ENCODE measurements around the gene LCLAT1.
"Not testable (repeated sequence)": the region's sequence is repeated elsewhere in the genome, so short reads cannot be mapped to it uniquely, and the experiment has no call there.

LCLAT1 gene

GRCh38 chr2:30492619-30493018, 45.6 kb downstream of the LCLAT1 start:
- Histone ChIP-seq H2AFZ (ENCODE audit: low read depth, low read length) (no peak overlapping the region), H3K27me3 (ENCODE audit: insufficient read depth, low read length) (no peaks in the 10 kb centered on the region), H3K9me3 (ENCODE audit: low read length) (peaks cover 3% of the 10 kb centered on the region), H3K4me3 (ENCODE audit: low read length) (no peak overlapping the region), H3K4me1 (ENCODE audit: insufficient read depth, low read length) (peaks cover 13% of the 10 kb centered on the region), H3K36me3 (ENCODE audit: insufficient read depth, low read length) (no peaks in the 10 kb centered on the region)

- no peak overlapping the region for H2AFZ ChIP-seq (ENCODE audit: low read depth, low read length)
- H3K36me3 ChIP-seq (ENCODE audit: insufficient read depth, low read length), result no peaks in the 10 kb centered on the region
- no peak overlapping the region for H3K4me3 ChIP-seq (ENCODE audit: low read length)
These were observed 46.4 kb downstream of the LCLAT1 start for GRCh38 chr2:30493440-30493839.

GRCh38 chr2:30495896-30496295, 48.9 kb downstream of the LCLAT1 start:
- H3K27me3 ChIP-seq (ENCODE audit: insufficient read depth, low read length); H3K36me3 ChIP-seq (ENCODE audit: insufficient read depth, low read length); H2AFZ ChIP-seq (ENCODE audit: low read depth, low read length); H3K4me3 ChIP-seq (ENCODE audit: low read length): not testable (repeated sequence)
- H3K9me3 ChIP-seq (ENCODE audit: low read length), result peaks cover 15% of the 10 kb centered on the region
- H3K4me1 ChIP-seq (ENCODE audit: insufficient read depth, low read length), result peaks cover 13% of the 10 kb centered on the region

More at GRCh38 chr2:30493440-30493839, 46.4 kb downstream of the LCLAT1 start:
- H3K27me3 ChIP-seq (ENCODE audit: insufficient read depth, low read length), result no peaks in the 10 kb centered on the region
- peaks cover 11% of the 10 kb centered on the region for H3K9me3 ChIP-seq (ENCODE audit: low read length)
- peaks cover 13% of the 10 kb centered on the region for H3K4me1 ChIP-seq (ENCODE audit: insufficient read depth, low read length)

- Histone ChIP-seq H3K36me3 (ENCODE audit: insufficient read depth, low read length) (no peaks in the 10 kb centered on the region), H3K4me1 (ENCODE audit: insufficient read depth, low read length) (no peaks in the 10 kb centered on the region)
These were observed 52.6 kb downstream of the LCLAT1 start for GRCh38 chr2:30499681-30500080.

GRCh38 chr2:30500699-30501098, 53.7 kb downstream of the LCLAT1 start:
- H3K4me1 ChIP-seq (ENCODE audit: insufficient read depth, low read length), result no peaks in the 10 kb centered on the region
- no peak overlapping the region for H3K4me3 ChIP-seq (ENCODE audit: low read length)
- peaks cover 17% of the 10 kb centered on the region for H3K9me3 ChIP-seq (ENCODE audit: low read length)
- H3K27me3 ChIP-seq (ENCODE audit: insufficient read depth, low read length), result no peaks in the 10 kb centered on the region
- H2AFZ ChIP-seq (ENCODE audit: low read depth, low read length), result no peak overlapping the region
- no peaks in the 10 kb centered on the region for H3K36me3 ChIP-seq (ENCODE audit: insufficient read depth, low read length)

More at GRCh38 chr2:30499681-30500080, 52.6 kb downstream of the LCLAT1 start:
- H3K9me3 ChIP-seq (ENCODE audit: low read length), result peaks cover 17% of the 10 kb centered on the region
- no peak overlapping the region for H3K4me3 ChIP-seq (ENCODE audit: low read length)
- no peaks in the 10 kb centered on the region for H3K27me3 ChIP-seq (ENCODE audit: insufficient read depth, low read length)
- H2AFZ ChIP-seq (ENCODE audit: low read depth, low read length), result no peak overlapping the region

- no peak overlapping the region for H3K4me3 ChIP-seq (ENCODE audit: low read length)
- peaks cover 14% of the 10 kb centered on the region for H3K9me3 ChIP-seq (ENCODE audit: low read length)
- no peak overlapping the region for H2AFZ ChIP-seq (ENCODE audit: low read depth, low read length)
- no peaks in the 10 kb centered on the region for H3K27me3 ChIP-seq (ENCODE audit: insufficient read depth, low read length)
- H3K4me1 ChIP-seq (ENCODE audit: insufficient read depth, low read length), result no peaks in the 10 kb centered on the region
- no peaks in the 10 kb centered on the region for H3K36me3 ChIP-seq (ENCODE audit: insufficient read depth, low read length)
These were observed 55.3 kb downstream of the LCLAT1 start for GRCh38 chr2:30502310-30502709.

- Histone ChIP-seq H3K9me3 (ENCODE audit: low read length) (peaks cover 10% of the 10 kb centered on the region), H3K27me3 (ENCODE audit: insufficient read depth, low read length) (no peaks in the 10 kb centered on the region), H3K4me1 (ENCODE audit: insufficient read depth, low read length) (no peaks in the 10 kb centered on the region), H3K36me3 (ENCODE audit: insufficient read depth, low read length) (no peaks in the 10 kb centered on the region), H3K4me3 (ENCODE audit: low read length) (no peak overlapping the region), H2AFZ (ENCODE audit: low read depth, low read length) (no peak overlapping the region)
These were observed 56.1 kb downstream of the LCLAT1 start for GRCh38 chr2:30503007-30503694.

GRCh38 chr2:30503695-30504052, 56.6 kb downstream of the LCLAT1 start:
- H2AFZ ChIP-seq (ENCODE audit: low read depth, low read length), result no peak overlapping the region
- H3K9me3 ChIP-seq (ENCODE audit: low read length), result peaks cover 7% of the 10 kb centered on the region
- H3K27me3 ChIP-seq (ENCODE audit: insufficient read depth, low read length), result no peaks in the 10 kb centered on the region
- H3K4me1 ChIP-seq (ENCODE audit: insufficient read depth, low read length), result no peaks in the 10 kb centered on the region
- no peak overlapping the region for H3K4me3 ChIP-seq (ENCODE audit: low read length)
- no peaks in the 10 kb centered on the region for H3K36me3 ChIP-seq (ENCODE audit: insufficient read depth, low read length)

- no peaks in the 10 kb centered on the region for H3K4me1 ChIP-seq (ENCODE audit: insufficient read depth, low read length)
- H3K4me3 ChIP-seq (ENCODE audit: low read length), result no peak overlapping the region
- H3K27me3 ChIP-seq (ENCODE audit: insufficient read depth, low read length), result no peaks in the 10 kb centered on the region
- H3K36me3 ChIP-seq (ENCODE audit: insufficient read depth, low read length), result no peaks in the 10 kb centered on the region
- peaks cover 6% of the 10 kb centered on the region for H3K9me3 ChIP-seq (ENCODE audit: low read length)
- H2AFZ ChIP-seq (ENCODE audit: low read depth, low read length), result no peak overlapping the region
These were observed 57.7 kb downstream of the LCLAT1 start for GRCh38 chr2:30504731-30505130.

GRCh38 chr2:30505500-30506180, 58.6 kb downstream of the LCLAT1 start:
- no peaks in the 10 kb centered on the region for H3K36me3 ChIP-seq (ENCODE audit: insufficient read depth, low read length)
- no peak overlapping the region for H2AFZ ChIP-seq (ENCODE audit: low read depth, low read length)
- no peak overlapping the region for H3K4me3 ChIP-seq (ENCODE audit: low read length)
- no peaks in the 10 kb centered on the region for H3K4me1 ChIP-seq (ENCODE audit: insufficient read depth, low read length)
- H3K9me3 ChIP-seq (ENCODE audit: low read length), result peaks cover 6% of the 10 kb centered on the region
- no peaks in the 10 kb centered on the region for H3K27me3 ChIP-seq (ENCODE audit: insufficient read depth, low read length)

- H3K9me3 ChIP-seq (ENCODE audit: low read length); H3K27me3 ChIP-seq (ENCODE audit: insufficient read depth, low read length); H3K4me1 ChIP-seq (ENCODE audit: insufficient read depth, low read length); H2AFZ ChIP-seq (ENCODE audit: low read depth, low read length); H3K36me3 ChIP-seq (ENCODE audit: insufficient read depth, low read length); H3K4me3 ChIP-seq (ENCODE audit: low read length): not testable (repeated sequence)
These were observed 60.4 kb downstream of the LCLAT1 start for GRCh38 chr2:30507460-30507859.

- Histone ChIP-seq H3K27me3 (ENCODE audit: insufficient read depth, low read length) (no peaks in the 10 kb centered on the region), H3K4me1 (ENCODE audit: insufficient read depth, low read length) (peaks cover 4% of the 10 kb centered on the region), H3K4me3 (ENCODE audit: low read length) (no peak overlapping the region), H3K36me3 (ENCODE audit: insufficient read depth, low read length) (no peaks in the 10 kb centered on the region), H3K9me3 (ENCODE audit: low read length) (peaks cover 2% of the 10 kb centered on the region), H2AFZ (ENCODE audit: low read depth, low read length) (no peak overlapping the region)
These were observed 62.7 kb downstream of the LCLAT1 start for GRCh38 chr2:30509716-30510115.

GRCh38 chr2:30510409-30510808, 63.4 kb downstream of the LCLAT1 start:
- no peak overlapping the region for H3K4me3 ChIP-seq (ENCODE audit: low read length)
- peaks cover 4% of the 10 kb centered on the region for H3K4me1 ChIP-seq (ENCODE audit: insufficient read depth, low read length)
- H3K9me3 ChIP-seq (ENCODE audit: low read length), result peaks cover 2% of the 10 kb centered on the region
- H2AFZ ChIP-seq (ENCODE audit: low read depth, low read length), result no peak overlapping the region
- no peaks in the 10 kb centered on the region for H3K36me3 ChIP-seq (ENCODE audit: insufficient read depth, low read length)
- no peaks in the 10 kb centered on the region for H3K27me3 ChIP-seq (ENCODE audit: insufficient read depth, low read length)
